SHP77 (cell line): ENCODE results near the gene MASP2.
A peak's percentile ranks its signal among the peaks of the same experiment; 100 is the strongest.
"Not testable (repeated sequence)": the region's sequence is repeated elsewhere in the genome, so short reads cannot be mapped to it uniquely, and the experiment has no call there.

Source experiments
- DNase-seq, 2 experiments: peaks; one replicate each; lab custom pipeline; 2025; lab: John Stamatoyannopoulos, UW

The MASP2 gene

GRCh38 chr1:11039351-11040104 is 7.5 kb downstream of the MASP2 start:
- DNase-seq: no peak

- DNase-seq: peak; percentile 72 to 78
Observed at GRCh38 chr1:11037740-11038182, 9.3 kb downstream of the MASP2 start.

- not testable (repeated sequence) for DNase-seq
Observed at GRCh38 chr1:11037019-11037739, 9.9 kb downstream of the MASP2 start.

GRCh38 chr1:11031624-11032262 is 15.3 kb downstream of the MASP2 start:
- no peak for DNase-seq

- no peak for DNase-seq
Observed at GRCh38 chr1:11030865-11031264, 16.2 kb downstream of the MASP2 start.

GRCh38 chr1:11028018-11028417 is 19.0 kb downstream of the MASP2 start:
- DNase-seq: no peak

- DNase-seq: no peak
Observed at GRCh38 chr1:11027316-11027715, 19.7 kb downstream of the MASP2 start.

GRCh38 chr1:11026903-11027302 is 20.1 kb downstream of the MASP2 start:
- no peak for DNase-seq

GRCh38 chr1:11026052-11026451 is 21.0 kb downstream of the MASP2 start:
- DNase-seq: no peak

GRCh38 chr1:11025618-11026017 is 21.4 kb downstream of the MASP2 start:
- no peak for DNase-seq

- no peak for DNase-seq
Observed at GRCh38 chr1:11024874-11025203, 22.2 kb downstream of the MASP2 start.

- DNase-seq: no peak
Observed at GRCh38 chr1:11024154-11024873, 22.7 kb downstream of the MASP2 start.

- no peak for DNase-seq
Observed at GRCh38 chr1:11023201-11023600, 23.8 kb downstream of the MASP2 start.

GRCh38 chr1:11019971-11020370 is 27.1 kb downstream of the MASP2 start:
- DNase-seq: no peak

GRCh38 chr1:11019358-11019757 is 27.7 kb downstream of the MASP2 start:
- DNase-seq: not testable (repeated sequence)

GRCh38 chr1:11013160-11013531 is 33.9 kb downstream of the MASP2 start:
- DNase-seq: no peak

- DNase-seq: peak; percentile 76 to 84
Observed at GRCh38 chr1:11012260-11013159, 34.5 kb downstream of the MASP2 start, which contains the start of gene TARDBP. TSS of gene TARDBP (plus strand) at chr1:11012654. CDS start at chr1:11013728, 1,074 bp downstream.

- no peak for DNase-seq
Observed at GRCh38 chr1:11000526-11000925, 46.5 kb downstream of the MASP2 start.

- no peak for DNase-seq
Observed at GRCh38 chr1:10996100-10996499, 50.9 kb downstream of the MASP2 start.

GRCh38 chr1:10992864-10993263 is 54.2 kb downstream of the MASP2 start:
- no peak for DNase-seq

- not testable (repeated sequence) for DNase-seq
Observed at GRCh38 chr1:10992004-10992403, 55.0 kb downstream of the MASP2 start.
